Measurements from ENCODE around the gene IPO5.
"Not testable (repeated sequence)": the region's sequence is repeated elsewhere in the genome, so short reads cannot be mapped to it uniquely, and the experiment has no call there.

DNA sequence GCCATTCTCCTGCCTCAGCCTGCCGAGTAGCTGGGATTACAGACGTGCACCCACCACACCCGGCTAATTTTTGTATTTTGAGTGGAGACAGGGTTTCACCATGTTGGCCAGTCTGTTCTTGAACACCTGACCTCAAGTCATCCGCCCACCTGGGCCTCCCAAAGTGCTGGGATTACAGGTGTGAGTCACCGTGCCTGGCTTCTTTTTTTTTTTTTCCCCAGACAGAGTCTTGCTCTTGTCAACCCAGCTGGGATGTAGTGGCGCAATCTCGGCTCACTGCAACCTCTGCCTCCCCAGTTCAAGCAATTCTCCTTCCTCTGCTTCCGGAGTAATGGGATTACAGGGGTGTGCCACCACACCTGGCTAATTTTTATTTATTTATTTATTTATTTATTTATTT lies 51.5 kb downstream of the IPO5 start:
- TF ChIP-seq, protein P1, sequence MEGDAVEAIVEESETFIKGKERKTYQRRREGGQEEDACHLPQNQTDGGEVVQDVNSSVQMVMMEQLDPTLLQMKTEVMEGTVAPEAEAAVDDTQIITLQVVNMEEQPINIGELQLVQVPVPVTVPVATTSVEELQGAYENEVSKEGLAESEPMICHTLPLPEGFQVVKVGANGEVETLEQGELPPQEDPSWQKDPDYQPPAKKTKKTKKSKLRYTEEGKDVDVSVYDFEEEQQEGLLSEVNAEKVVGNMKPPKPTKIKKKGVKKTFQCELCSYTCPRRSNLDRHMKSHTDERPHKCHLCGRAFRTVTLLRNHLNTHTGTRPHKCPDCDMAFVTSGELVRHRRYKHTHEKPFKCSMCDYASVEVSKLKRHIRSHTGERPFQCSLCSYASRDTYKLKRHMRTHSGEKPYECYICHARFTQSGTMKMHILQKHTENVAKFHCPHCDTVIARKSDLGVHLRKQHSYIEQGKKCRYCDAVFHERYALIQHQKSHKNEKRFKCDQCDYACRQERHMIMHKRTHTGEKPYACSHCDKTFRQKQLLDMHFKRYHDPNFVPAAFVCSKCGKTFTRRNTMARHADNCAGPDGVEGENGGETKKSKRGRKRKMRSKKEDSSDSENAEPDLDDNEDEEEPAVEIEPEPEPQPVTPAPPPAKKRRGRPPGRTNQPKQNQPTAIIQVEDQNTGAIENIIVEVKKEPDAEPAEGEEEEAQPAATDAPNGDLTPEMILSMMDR (IDR thresholded peaks at IDR 0.05; ENCODE audit: insufficient read depth, low read length, poor library complexity, severe bottlenecking), result not testable (repeated sequence)
- TF ChIP-seq EZH2phosphoT487 (conservative IDR thresholded peaks at IDR 0.05; ENCODE audit: low read length), result not testable (repeated sequence)
